A549 treated with AZD2906 at 1 μM for 4 hours (cell line): ENCODE measurements around the gene MYCT1. TPM values are rescaled to one million over a fixed set of nuclear protein-coding genes. Genes with fewer than 3 reads are reported as not detected.

Experiments used
- total RNA-seq: library from RNA; stranded (reverse); fragments of 200-300 nt; extraction: Qiagen RNA extraction; gene quantifications from 5 replicates; pipeline ENCODE4 v1.2.3, GENCODE V29; 2022

MYCT1 gene
- 0.05 TPM in 1 of 5 replicates, not detected in the others for total RNA-seq

DNA sequence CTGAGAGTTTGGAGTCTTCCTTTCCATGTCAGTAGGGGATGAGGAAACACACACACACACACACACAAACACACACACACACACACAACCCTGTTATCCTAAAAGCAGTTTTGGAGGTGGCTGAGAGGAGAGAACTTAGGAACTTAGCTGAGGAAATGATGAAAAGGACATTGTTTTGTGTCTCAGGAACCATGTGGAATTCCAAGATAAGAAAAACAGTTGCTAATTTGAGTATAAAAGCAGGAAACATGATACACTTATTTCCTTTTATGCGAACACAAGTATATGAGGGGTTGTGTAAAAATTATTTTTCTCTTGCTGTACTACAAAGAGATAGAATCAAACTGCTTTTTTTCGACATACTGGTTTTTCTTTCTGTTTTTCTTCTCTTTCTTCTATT is at the start of gene MYCT1:
TSS of gene MYCT1 (plus strand) at position 264 of the 400 bp plus-strand sequence. CDS start at position 270, 6 bp downstream.

DNA sequence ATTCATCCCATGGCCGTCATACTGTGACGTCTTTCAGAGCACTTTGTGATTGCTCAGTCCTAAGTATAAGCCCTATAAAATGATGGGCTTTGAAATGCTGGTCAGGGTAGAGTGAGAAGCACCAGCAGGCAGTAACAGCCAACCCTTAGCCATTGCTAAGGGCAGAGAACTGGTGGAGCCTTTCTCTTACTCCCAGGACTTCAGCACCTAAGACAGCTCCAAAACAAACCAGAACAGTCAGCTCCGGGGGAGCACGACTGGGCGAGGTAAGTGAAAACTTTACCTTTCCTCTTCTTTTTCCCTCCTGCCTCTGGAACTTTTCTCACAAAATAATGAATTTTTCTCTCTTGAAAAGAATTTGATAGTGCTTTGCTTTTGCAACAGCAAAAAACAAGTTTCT is 53.0 kb downstream of the MYCT1 start, which contains the start of gene VIP:
TSS of gene VIP (plus strand) at position 104 of the 400 bp plus-strand sequence. CDS start 1,381 bp downstream, outside the sequence.

Other genes starting within 250 kb of the MYCT1 start
- gene SYNE1, start 60.5 kb upstream of the MYCT1 start, total RNA-seq: 15.9 to 21.8 TPM (median 16.2 TPM) in 5 replicates
- not detected in 5 replicates for gene VIP, start 52.9 kb downstream of the MYCT1 start, total RNA-seq